GM21381 (cell line): ENCODE data around the gene COG5.

Experiments
- ATAC-seq: cut with Tn5 transposase; IDR thresholded peaks from one replicate; pipeline ENCODE4 v1.9.1; 2021; ENCODE audit warnings: mild to moderate bottlenecking, moderate library complexity; ENCODE audit not compliant: unreplicated experiment

The COG5 gene

DNA sequence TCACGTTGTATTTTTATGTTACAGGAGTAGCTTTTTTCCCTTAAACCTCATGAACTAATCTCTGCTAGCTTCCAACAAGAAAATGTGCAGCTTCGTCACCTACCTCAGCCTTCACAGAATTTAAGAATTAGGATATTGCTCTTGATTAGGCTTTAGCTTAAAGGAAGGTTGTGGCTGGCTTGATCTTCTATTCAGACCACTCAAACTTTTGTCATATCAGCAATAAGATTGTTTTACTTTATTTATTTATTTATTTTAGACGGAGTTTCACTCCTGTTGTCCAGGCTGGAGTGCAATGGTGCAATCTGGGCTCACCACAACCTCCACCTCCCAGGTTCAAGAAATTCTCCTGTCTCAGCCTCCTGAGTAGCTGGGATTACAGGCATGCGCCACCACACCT is 219.4 kb downstream of the COG5 start:
- ATAC-seq, result no peak

DNA sequence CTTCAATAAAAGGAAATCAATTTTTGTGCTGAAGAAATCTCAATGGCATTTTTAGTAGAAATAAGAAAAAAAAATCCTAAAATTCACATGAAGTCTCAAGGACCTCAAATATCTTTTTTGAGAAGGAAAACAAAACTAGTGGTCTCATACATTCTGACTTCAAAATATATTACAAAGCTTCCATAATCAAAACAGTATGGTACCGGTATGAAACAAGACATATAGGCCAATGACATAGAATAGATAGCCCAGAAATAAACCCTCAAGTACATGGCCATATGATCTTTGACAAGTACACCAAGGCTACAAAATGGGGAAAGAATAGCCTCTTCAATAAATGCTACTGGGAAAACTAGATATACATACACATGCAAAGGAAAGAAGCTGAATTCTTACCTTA is 225.6 kb downstream of the COG5 start:
- ATAC-seq, result no peak

DNA sequence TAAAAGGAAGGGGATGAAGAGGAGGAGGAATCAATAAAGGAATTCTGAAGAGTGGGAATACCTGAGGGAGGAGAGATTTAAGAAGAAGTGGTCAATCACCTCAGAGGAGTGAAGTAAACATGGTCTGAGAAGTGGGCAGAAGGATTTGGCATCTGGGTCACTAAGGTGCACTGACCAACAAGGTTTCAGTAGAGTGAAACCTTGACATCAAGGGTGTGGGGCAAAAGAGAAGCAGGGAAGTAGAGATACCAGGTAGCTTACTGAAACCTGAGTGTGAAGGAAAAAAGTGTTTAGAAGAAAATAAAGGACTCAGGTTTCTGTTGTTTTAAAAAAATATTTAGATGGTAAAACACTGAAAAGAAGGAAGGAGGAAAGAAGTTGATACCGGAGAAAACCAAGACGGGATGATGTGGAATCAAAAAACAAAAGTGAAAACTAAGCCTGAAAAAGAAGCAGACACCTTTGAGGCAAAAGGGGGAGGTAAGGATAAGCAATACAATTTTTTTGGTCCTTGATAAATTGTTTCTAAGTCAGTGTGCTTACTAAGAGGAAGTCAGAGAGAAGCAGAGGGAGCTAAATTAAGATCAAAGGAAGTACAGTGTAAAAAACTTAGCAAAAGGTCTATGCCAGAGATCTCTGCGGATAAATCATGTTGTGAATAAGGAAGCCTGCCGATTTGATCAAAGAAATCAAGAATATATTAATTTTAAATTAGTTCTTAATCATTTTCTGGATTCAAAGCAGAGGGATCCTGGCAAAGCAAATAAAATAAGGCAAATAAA is 231.0 kb downstream of the COG5 start:
- ATAC-seq, result peak; percentile 50

- no peak for ATAC-seq
Observed at GRCh38 chr7:107330478-107330877, 233.2 kb downstream of the COG5 start.

DNA sequence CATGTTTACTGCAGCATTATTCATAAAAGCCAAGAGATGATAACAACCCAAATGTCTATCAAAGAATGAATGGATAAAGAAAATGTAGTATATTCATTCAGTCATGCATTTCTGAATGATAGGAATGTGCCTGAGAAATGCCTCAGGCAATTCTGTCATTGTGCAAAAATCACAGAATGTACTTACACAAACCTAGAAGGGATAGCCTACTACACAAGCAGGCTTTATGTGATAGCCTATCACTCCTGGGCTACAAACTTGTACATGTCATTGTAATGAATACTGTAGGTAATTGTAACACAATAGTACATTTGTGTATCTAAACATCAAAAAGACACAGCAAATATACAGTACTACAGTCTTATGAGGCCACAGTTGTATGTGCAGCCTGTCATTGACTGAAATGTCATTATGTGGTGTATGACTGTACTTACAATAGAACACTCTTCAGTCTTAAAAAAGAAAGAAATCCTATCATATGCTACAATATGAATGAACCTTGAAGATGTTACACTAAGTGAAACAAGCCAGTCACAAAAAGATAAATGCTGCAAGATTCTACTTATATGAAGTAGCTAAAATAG is 235.6 kb downstream of the COG5 start:
- ATAC-seq, result no peak

DNA sequence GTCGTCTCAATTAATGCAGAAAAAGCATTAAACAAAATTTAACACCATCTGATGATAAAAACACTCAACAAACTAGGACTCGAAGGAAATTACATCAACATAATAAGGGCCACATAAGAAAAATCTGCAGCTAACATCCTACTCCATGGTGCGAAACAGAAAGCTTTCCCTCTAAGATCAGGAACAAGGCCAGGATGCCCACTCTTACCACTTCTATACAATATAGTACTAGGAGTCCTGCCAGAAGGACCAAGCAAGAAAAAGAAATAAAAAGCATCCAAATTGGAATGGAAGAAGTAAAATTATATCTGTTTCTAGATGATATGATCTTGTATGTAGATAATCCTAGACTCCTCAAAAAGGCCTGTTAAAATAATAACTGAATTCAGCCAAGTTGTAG is 237.7 kb downstream of the COG5 start:
- ATAC-seq, result no peak

- no peak for ATAC-seq
Observed at GRCh38 chr7:107322015-107322414, 241.7 kb downstream of the COG5 start.

- ATAC-seq, result no peak
Observed at GRCh38 chr7:107321611-107322010, 242.1 kb downstream of the COG5 start.

DNA sequence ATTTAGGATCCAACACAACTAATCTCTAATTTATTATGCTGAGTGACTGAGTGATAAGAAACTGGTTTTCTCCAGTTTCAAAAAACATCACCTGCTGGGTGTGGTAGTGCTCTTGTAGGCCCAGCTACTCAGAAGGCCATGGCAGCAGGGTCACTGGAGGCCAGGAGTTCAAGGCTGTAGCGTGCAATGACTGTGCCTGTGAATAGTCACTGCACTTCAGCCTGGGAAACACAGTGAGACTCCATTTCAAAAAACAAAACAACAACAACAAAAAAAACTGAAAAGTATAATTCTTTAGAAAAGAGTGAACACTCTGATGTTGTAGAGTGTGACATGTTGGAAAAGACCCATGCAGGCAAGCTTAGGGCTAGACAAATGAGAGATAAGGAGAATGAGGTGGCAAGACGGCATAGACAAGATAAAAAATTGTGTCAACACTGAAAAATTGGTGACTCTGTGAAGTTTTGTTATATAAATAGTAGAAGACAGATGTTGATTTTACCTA is 243.9 kb downstream of the COG5 start:
- no peak for ATAC-seq

DNA sequence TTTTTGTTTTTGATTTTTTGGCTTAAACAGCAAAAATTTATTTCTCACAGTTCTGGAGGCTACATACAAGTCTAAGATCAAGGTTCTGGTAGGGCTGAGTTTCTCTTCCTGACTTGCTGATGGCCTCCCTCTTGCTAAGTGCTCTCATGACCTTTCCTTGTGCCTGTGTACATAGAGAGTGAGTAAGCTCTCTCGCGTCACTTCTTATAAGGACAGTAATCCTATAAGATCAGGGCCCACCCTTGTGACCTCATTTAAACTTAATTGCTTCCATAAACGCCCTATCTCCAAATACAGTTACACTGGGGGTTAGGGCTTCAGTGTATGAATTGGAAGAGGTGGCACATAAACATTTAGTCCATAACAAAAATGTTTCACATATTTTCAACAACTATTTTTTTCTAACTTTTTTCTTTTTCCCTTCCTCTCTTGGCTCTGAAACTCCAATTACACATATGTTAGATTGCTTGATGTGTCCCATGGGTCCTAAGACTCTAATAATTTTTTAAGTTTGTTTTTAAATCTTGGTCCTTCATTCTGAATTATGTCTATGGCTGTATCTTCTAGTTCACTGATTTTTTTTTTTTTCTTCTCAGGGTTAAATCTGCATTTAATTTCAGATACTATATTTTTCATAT is 245.1 kb downstream of the COG5 start:
- ATAC-seq, result no peak

DNA sequence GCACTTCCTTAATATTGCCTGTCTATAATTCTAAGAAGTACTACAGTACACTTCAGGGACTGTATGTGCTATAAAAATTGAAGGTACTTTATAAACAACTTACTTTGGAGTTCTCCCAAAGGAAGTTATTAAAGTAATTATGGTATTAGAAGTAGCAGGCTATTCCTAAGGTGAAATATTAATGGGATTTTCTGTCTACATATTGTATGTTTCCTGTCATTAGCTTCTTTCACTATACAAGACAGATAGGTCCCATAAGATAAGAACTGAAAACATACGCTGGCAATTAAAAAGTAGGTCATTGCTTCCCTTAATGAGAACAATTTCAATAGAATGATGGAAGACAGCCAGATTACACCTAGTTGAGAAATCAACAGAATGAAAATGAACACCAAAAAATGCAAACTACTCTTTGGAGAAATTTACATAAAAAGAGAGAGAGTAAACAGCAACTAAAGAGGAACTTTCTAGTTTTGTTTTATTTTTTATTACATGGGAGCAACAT is 248.0 kb downstream of the COG5 start:
- ATAC-seq, result no peak

DNA sequence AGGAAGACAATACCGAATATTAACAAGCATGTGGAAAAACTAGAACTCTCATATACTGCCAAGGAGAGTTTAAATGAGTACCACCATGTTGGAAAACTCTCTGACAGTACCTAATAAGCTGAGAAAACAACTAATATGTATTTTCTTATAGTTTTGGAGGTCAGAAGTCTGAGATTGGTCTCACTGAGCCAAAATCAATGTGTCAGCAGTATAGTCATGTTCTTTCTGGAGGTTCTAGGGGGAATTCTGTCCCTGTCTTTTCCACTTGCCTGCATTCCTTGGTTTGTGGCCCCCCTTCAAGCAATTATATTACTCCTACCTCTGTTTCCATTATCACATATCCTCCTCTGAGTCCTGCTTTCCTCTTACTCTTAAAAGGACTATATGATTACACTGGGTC is 250.4 kb downstream of the COG5 start:
- no peak for ATAC-seq

- no peak for ATAC-seq
Observed at GRCh38 chr7:107312418-107312817, 251.3 kb downstream of the COG5 start.

DNA sequence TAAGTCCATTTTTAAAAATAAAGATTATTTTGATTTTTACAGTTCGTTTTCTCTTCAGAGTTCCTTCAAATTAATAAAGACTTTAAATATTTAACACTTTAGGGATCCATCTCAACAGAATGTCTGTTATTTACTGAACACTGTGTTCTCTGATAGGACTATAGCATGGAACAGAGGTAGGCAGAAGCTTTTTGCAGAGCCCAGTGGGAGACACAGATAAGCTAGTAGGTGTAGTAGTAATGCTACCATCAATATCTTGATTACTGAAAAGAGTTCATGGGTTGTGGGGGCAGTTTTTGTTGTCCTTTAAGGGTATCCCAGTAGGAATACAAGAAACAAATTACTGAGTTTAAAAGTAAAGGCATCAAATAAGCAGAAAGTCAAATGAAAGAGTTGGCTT is 254.4 kb downstream of the COG5 start:
- no peak for ATAC-seq

GRCh38 chr7:107304636-107305035 is 259.1 kb downstream of the COG5 start:
- no peak for ATAC-seq

- no peak for ATAC-seq
Observed at GRCh38 chr7:107304063-107304462, 259.7 kb downstream of the COG5 start.

GRCh38 chr7:107302250-107302847 is 261.4 kb downstream of the COG5 start:
- no peak for ATAC-seq

DNA sequence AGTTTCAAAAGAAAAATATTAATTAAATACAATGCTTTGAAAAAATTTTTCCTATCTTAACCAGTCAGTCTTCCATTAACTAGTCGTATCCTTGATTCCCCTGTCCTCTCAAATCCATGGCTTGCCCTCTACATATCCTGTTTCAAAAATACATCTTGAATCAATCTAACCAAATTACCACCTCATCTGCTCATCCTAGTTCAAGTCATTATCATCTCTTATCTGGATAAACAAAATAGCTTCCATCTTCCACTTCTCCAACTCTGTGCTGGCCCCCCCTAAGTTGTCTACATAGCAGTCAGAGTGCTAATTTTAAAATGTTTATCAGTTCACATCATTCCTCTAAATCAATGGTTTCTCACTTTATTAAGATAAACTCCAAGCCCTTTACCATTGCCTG is 269.5 kb downstream of the COG5 start:
- ATAC-seq, result no peak

DNA sequence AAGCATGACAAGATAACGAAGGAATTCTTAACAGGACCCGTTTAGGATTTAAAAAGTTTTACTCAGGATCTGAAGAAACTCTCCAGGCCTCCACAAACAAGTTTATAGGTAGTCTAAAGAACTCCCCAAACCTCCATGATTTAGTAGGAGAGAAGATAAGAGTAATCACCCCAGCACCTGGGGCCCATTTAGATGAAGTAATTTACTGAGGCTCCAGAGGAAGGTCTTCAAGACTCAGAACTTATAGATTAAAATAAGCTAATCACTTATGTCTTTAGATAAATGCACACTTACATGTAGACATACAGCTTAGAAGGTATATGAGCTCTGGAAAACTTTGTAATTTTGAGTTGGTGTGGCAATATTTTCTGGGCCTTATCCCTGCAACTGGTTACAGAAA is 271.1 kb downstream of the COG5 start:
- no peak for ATAC-seq

DNA sequence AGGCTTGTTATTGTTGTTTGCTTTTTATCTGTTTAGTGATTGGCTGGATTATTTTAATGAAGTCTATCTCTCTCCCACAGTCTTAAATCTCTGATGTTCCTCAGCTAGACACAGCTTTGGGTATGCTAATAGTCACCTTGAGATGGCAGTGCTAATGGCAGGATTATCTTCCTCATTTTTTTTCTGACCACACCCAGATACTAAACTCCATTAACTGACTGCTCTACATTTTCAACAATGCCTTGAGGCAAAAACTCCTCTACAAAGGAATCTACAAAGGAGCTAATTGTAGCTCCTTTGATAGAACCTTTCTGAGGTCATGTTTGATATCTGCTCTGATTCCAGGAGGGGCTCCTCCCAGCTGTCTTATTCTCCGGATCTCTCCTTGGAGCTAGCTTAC is 272.3 kb downstream of the COG5 start:
- no peak for ATAC-seq

DNA sequence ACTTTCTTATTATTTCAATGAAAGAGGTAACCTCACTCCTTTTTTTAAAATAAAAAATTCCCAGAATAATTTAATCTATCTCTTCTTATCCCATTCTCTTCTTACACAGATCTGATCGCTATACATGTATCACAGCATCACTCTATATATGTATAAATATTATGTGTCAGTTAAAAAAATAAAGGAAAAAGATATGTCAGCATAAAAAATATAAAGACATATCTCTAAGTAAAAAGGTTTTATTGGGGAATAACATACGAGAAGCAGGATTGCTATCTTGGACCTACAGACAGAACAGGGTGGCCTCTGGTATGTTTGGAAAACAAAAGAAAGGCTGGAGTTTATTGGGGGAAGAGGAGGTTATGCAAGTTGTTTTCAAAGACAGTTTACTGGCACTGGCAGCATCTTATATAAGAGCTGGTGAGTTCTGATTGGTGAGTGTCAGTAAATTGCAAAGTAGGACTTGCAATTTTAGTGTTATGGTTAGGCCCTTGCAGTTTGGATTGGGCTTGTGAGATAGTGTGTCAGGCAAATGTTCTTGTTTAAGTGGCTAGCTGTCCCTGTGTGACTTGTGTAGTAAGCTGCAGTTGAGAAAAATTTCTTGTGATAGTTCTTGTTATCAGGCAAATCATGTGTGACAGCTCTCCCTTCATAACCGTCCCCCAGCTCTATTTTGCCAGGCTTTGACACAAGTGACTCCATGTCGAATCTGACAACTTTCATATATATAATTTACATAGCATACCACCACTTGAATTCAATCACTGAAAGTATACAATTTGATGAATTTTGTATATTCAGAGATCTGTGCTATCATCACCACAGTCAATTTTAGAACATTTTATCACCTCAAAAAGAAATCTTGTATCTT is 276.7 kb downstream of the COG5 start:
- no peak for ATAC-seq
